Measurements from ENCODE around the gene STAP2.
"Not testable (repeated sequence)": the region's sequence is repeated elsewhere in the genome, so short reads cannot be mapped to it uniquely, and the experiment has no call there.

Gene STAP2

GRCh38 chr19:4295972-4296771 lies 42.5 kb downstream of the STAP2 start:
- no peak for TF ChIP-seq CTCF (IDR thresholded peaks at IDR 0.05; ENCODE audit: low read depth, low read length)
- peak in 1 of 2 donors; percentile 50 for DNase-seq (ENCODE audit: low read depth in 2 of 2)
- no peak overlapping the region for H3K4me3 ChIP-seq (replicated peaks in 1 of 2; ENCODE audit: low read depth in 2 of 2, low read length in 2 of 2)

DNA sequence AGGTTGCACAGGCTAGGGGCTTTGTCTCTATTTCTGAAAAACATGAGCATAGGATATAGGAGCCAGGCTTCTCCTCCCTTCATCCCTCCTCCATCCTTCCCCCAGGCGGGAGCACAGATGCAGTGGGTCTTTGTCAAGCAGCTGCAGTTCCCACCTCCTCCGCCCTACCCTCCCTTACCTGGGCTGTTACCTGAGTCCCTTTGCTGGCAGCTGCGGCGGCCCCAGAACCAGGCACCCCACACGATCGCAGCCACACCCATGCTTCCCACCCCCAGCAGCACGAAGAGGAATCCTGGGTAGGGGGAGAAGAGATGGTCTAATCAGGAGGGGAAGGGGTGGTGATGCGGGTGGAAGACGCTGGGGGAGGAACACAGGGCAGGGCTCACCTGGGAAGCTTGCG lies 44.2 kb downstream of the STAP2 start:
- no peak for DNase-seq (ENCODE audit: low read depth in 2 of 2)
- no peak overlapping the region for H3K4me3 ChIP-seq (replicated peaks in 1 of 2; ENCODE audit: low read depth in 2 of 2, low read length in 2 of 2)
- TF ChIP-seq CTCF (IDR thresholded peaks at IDR 0.05; ENCODE audit: low read depth, low read length) = no peak

- H3K4me3 ChIP-seq (replicated peaks in 1 of 2; ENCODE audit: low read depth in 2 of 2, low read length in 2 of 2) = no peak overlapping the region
- no peak for DNase-seq (ENCODE audit: low read depth in 2 of 2)
- no peak for TF ChIP-seq CTCF (IDR thresholded peaks at IDR 0.05; ENCODE audit: low read depth, low read length)
Measured at GRCh38 chr19:4292515-4292914, 46.1 kb downstream of the STAP2 start.

DNA sequence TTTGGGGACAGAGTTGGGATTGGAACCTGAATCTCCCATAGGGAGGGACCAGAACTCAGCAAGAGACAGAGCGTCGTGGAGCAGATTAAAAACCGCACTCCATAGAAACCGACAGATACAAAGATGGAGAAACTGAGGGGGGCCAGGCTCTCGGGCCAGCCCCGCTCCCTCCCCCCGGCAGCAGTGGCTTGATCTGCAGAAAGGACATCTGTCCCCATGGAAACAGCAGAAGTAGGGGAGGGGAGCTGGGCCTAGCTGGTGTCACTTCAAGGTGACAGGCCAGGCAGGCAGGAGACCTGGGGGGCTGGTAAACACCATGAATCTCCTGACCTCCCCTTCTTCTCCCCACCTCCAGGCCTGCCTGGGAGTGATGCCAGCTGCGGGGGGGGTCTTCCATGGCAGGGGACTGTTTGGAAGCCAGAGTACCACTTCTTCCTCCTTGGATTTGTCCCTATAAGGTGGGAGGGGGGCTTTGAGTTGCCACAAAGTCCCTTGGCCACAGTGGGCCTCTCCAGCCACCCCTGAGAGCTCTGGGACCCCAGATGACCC lies 47.4 kb downstream of the STAP2 start:
- DNase-seq (ENCODE audit: low read depth in 2 of 2) = no peak
- H3K4me3 ChIP-seq (replicated peaks in 1 of 2; ENCODE audit: low read depth in 2 of 2, low read length in 2 of 2) = no peak overlapping the region
- TF ChIP-seq CTCF (IDR thresholded peaks at IDR 0.05; ENCODE audit: low read depth, low read length) = no peak

DNA sequence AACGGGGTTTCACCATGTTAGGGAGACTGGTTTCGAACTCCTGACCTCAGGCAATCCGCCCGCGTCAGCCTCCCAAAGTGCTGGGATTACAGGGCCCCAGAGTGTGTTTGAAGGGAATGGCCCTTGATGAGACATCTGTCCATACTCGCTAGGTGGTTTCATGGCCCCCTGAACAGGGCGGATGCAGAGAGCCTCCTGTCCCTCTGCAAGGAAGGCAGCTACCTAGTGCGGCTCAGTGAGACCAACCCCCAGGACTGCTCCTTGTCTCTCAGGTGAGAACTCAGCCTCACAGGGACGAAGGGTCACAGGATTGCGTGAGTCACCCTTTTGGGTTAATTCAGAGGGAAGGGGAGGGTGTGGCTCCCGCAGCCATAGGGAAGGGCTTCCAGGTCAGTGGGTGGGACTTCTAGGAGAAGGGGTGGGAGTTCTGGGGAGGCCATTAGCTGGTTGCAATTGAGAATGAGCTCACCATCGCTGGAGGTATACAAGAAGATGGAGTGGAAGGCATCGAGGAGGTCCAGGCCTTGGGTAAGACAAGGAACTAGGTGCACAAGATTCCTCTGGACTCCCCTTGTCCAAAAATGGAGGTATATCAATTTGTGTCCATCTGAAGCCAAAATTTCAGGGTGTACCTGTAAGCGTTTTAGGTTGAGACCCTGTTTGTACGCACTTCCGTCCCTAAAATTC lies 50.4 kb downstream of the STAP2 start:
- DNase-seq (ENCODE audit: low read depth in 2 of 2) = no peak
- TF ChIP-seq CTCF (IDR thresholded peaks at IDR 0.05; ENCODE audit: low read depth, low read length) = no peak
- no peak overlapping the region for H3K4me3 ChIP-seq (replicated peaks in 1 of 2; ENCODE audit: low read depth in 2 of 2, low read length in 2 of 2)

GRCh38 chr19:4286141-4286540 lies 52.5 kb downstream of the STAP2 start:
- not testable (repeated sequence) for H3K4me3 ChIP-seq (replicated peaks in 1 of 2; ENCODE audit: low read depth in 2 of 2, low read length in 2 of 2); DNase-seq (ENCODE audit: low read depth in 2 of 2)

GRCh38 chr19:4284974-4285373 lies 53.7 kb downstream of the STAP2 start:
- DNase-seq (ENCODE audit: low read depth in 2 of 2) = no peak
- no peak overlapping the region for H3K4me3 ChIP-seq (replicated peaks in 1 of 2; ENCODE audit: low read depth in 2 of 2, low read length in 2 of 2)
- TF ChIP-seq CTCF (IDR thresholded peaks at IDR 0.05; ENCODE audit: low read depth, low read length) = no peak
